B cell (primary cell): ENCODE results near the gene GRIP1.

Experiments used
- EZH2 ChIP-seq: IDR thresholded peaks from 2 replicates; pipeline ENCODE4 v1.6.1; 2012; ENCODE audit warnings: borderline replicate concordance, low read depth, mild to moderate bottlenecking, moderate library complexity, low read length; ENCODE audit not compliant: insufficient read depth, poor library complexity, severe bottlenecking
- TF ChIP-seq, protein P1 (sequence below): fragments of 200-600 bp; IDR thresholded peaks from one replicate; pipeline ENCODE4 v1.8.0; 2022; ENCODE audit warnings: antibody characterized with exemption, mild to moderate bottlenecking

DNA sequence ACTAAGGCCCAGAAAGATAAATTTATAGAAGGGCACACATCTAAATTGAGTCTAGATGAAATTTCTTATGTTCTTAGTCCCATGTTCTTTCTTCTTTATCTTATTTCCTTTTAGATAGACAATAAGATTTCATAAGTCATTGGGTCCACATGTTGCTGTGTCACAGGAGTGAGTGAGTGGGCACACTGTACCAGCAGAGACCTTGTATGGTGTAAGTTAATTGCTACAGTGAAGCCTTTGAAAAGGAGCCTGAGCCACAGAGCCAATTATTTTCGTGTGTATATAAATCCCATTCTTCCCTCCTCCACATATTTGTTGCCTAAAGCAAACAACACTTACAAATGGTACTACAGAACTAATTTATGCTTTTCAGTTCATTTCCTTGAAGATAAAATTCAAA is 79.1 kb downstream of the GRIP1 start:
- TF ChIP-seq, protein P1, sequence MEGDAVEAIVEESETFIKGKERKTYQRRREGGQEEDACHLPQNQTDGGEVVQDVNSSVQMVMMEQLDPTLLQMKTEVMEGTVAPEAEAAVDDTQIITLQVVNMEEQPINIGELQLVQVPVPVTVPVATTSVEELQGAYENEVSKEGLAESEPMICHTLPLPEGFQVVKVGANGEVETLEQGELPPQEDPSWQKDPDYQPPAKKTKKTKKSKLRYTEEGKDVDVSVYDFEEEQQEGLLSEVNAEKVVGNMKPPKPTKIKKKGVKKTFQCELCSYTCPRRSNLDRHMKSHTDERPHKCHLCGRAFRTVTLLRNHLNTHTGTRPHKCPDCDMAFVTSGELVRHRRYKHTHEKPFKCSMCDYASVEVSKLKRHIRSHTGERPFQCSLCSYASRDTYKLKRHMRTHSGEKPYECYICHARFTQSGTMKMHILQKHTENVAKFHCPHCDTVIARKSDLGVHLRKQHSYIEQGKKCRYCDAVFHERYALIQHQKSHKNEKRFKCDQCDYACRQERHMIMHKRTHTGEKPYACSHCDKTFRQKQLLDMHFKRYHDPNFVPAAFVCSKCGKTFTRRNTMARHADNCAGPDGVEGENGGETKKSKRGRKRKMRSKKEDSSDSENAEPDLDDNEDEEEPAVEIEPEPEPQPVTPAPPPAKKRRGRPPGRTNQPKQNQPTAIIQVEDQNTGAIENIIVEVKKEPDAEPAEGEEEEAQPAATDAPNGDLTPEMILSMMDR: no peak
- no peak for TF ChIP-seq EZH2
